NCI-H345 treated with DMSO at 0.1 percent for 48 hours (cell line): ENCODE results near the gene DHRS7.
"Not testable (repeated sequence)": the region's sequence is repeated elsewhere in the genome, so short reads cannot be mapped to it uniquely, and the experiment has no call there.

Experiments
- DNase-seq: peaks from one replicate; lab custom pipeline; 2025; ENCODE audit not compliant: unreplicated experiment; lab: John Stamatoyannopoulos, UW

DHRS7 gene

GRCh38 chr14:60151715-60152114 lies 13.5 kb downstream of the DHRS7 start:
- no peak for DNase-seq

GRCh38 chr14:60134702-60135101 lies 30.5 kb downstream of the DHRS7 start:
- DNase-seq, result no peak

- DNase-seq, result no peak
These were observed 31.7 kb downstream of the DHRS7 start for GRCh38 chr14:60133487-60133886.

- no peak for DNase-seq
These were observed 39.3 kb downstream of the DHRS7 start for GRCh38 chr14:60125918-60126317.

- no peak for DNase-seq
These were observed 49.0 kb downstream of the DHRS7 start for GRCh38 chr14:60116181-60116580.

- no peak for DNase-seq
These were observed 50.3 kb downstream of the DHRS7 start for GRCh38 chr14:60114881-60115280.

GRCh38 chr14:60111732-60112131 lies 53.5 kb downstream of the DHRS7 start:
- DNase-seq, result no peak

- DNase-seq, result no peak
These were observed 57.7 kb downstream of the DHRS7 start for GRCh38 chr14:60107477-60107876.

GRCh38 chr14:60106339-60106738 lies 58.9 kb downstream of the DHRS7 start:
- DNase-seq, result no peak

GRCh38 chr14:60102389-60102788 lies 62.8 kb downstream of the DHRS7 start:
- no peak for DNase-seq

- DNase-seq, result no peak
These were observed 63.4 kb downstream of the DHRS7 start for GRCh38 chr14:60101786-60102185.

GRCh38 chr14:60099855-60100254 lies 65.3 kb downstream of the DHRS7 start:
- not testable (repeated sequence) for DNase-seq

- DNase-seq, result no peak
These were observed 67.2 kb downstream of the DHRS7 start for GRCh38 chr14:60097974-60098373.

- DNase-seq, result no peak
These were observed 69.3 kb downstream of the DHRS7 start for GRCh38 chr14:60095781-60096450.

GRCh38 chr14:60095231-60095630 lies 70.0 kb downstream of the DHRS7 start:
- DNase-seq, result no peak

GRCh38 chr14:60094306-60094897 lies 70.8 kb downstream of the DHRS7 start:
- DNase-seq, result no peak
